Endodermal cell (in vitro differentiated cells): ENCODE measurements around the gene TLE3. TPM values are rescaled to one million over a fixed set of nuclear protein-coding genes. Genes with fewer than 3 reads are reported as not detected.

Experiments
- DNase-seq: peaks from one replicate; pipeline ENCODE4 v3.0.0-alpha.2; 2017
- H3K27ac ChIP-seq: 2 replicates; pipeline ENCODE4 v1.5.1; 2013; ENCODE audit warnings: mild to moderate bottlenecking, low read depth, low read length, moderate library complexity
- H3K27me3 ChIP-seq: 2 replicates; pipeline ENCODE4 v1.6.1; 2013; ENCODE audit warnings: mild to moderate bottlenecking, low read length, moderate library complexity; ENCODE audit not compliant: insufficient read depth, control insufficient read depth, poor library complexity, severe bottlenecking
- H3K36me3 ChIP-seq: 2 replicates; pipeline ENCODE4 v1.7.0; 2013; ENCODE audit warnings: mild to moderate bottlenecking, low read length, moderate library complexity; ENCODE audit not compliant: control insufficient read depth, insufficient read depth
- H3K4me1 ChIP-seq: one replicate; pipeline ENCODE4 v1.7.0; 2013; ENCODE audit warnings: low read length; ENCODE audit not compliant: control insufficient read depth, insufficient read depth
- H3K4me3 ChIP-seq: 2 replicates; pipeline ENCODE4 v1.5.1; 2013; ENCODE audit warnings: mild to moderate bottlenecking, low read length, moderate library complexity
- H3K9ac ChIP-seq: 2 replicates; pipeline ENCODE4 v1.6.1; 2013; ENCODE audit warnings: mild to moderate bottlenecking, low read length, moderate library complexity; ENCODE audit not compliant: poor library complexity, severe bottlenecking; ENCODE audit errors: extremely low read depth
- H3K9me3 ChIP-seq: 2 replicates; pipeline ENCODE4 v1.6.1; 2013; ENCODE audit warnings: mild to moderate bottlenecking, low read length, moderate library complexity; ENCODE audit not compliant: control insufficient read depth
- H3K27ac Mint-ChIP-seq: 2 replicates; pipeline ENCODE4 v1.8.0; 2020; ENCODE audit warnings: mixed read lengths
- H3K27me3 Mint-ChIP-seq: 2 replicates; pipeline ENCODE4 v1.8.0; 2021; ENCODE audit warnings: mild to moderate bottlenecking, mixed read lengths; ENCODE audit not compliant: insufficient read depth
- H3K36me3 Mint-ChIP-seq: 2 replicates; pipeline ENCODE4 v1.8.0; 2020; ENCODE audit warnings: low read depth, mixed read lengths
- H3K4me1 Mint-ChIP-seq: 2 replicates; pipeline ENCODE4 v1.8.0; 2020; ENCODE audit warnings: mixed read lengths
- H3K4me3 Mint-ChIP-seq: 2 replicates; pipeline ENCODE4 v1.8.0; 2020; ENCODE audit warnings: mild to moderate bottlenecking, moderate library complexity, mixed read lengths
- H3K9me3 Mint-ChIP-seq: 2 replicates; pipeline ENCODE4 v1.8.0; 2020; ENCODE audit warnings: mild to moderate bottlenecking, mixed read lengths
- CTCF ChIP-seq: fragments of 200-600 bp; sonication (generic); conservative IDR thresholded peaks from 2 replicates; pipeline ENCODE4 v1.5.0; 2021; ENCODE audit warnings: antibody characterized with exemption, mild to moderate bottlenecking
- WGBS, 2 experiments: methylation state at CpG; one replicate each; pipeline versions ENCODE4 v1.1.5 to v1.1.7; 2013; ENCODE audit warnings: missing lambda C conversion rate in 2 of 2, mixed read lengths in 1 of 2; ENCODE audit not compliant: insufficient coverage in 1 of 2, insufficient read length in 1 of 2; 5-methylcytosine and 5-hydroxymethylcytosine counted together
- total RNA-seq, 2 donors: library from RNA; stranded (reverse); fragmentation: NEBNext Ultra II Directional in 1 of 2; extraction: Animal tissue kit (Norgen Biotek cat#: 25700) in 1 of 2; gene quantifications; 2 replicates in 1 of 2; 3 replicates in 1 of 2; pipeline ENCODE4 v1.2.1, GENCODE V29; 2021

Gene TLE3
- total RNA-seq, 2 donors from 2014 or later, result 66.5 to 81.1 TPM

GRCh38 chr15:70121624-70122302 is 24.0 kb upstream of the TLE3 start:
- Histone ChIP-seq H3K4me1 (no peaks in the 10 kb centered on the region), H3K27me3 (peaks cover 92% of the 10 kb centered on the region), H3K4me3 (no peak overlapping the region), H3K9me3 (no peaks in the 10 kb centered on the region), H3K9ac (no peak overlapping the region), H3K27ac (no peak overlapping the region), H3K36me3 (no peaks in the 10 kb centered on the region)
- WGBS, 2 experiments, result 90 to 92% methylated on average over 4 to 6 of the region's 8 CpGs
- no peak for DNase-seq
- no peak overlapping the region for H3K4me3 Mint-ChIP-seq
- no peak overlapping the region for H3K27ac Mint-ChIP-seq
- H3K27me3 Mint-ChIP-seq, result peaks cover 75% of the 10 kb centered on the region
- H3K36me3 Mint-ChIP-seq, result no peaks in the 10 kb centered on the region
- H3K9me3 Mint-ChIP-seq, result no peaks in the 10 kb centered on the region
- no peaks in the 10 kb centered on the region for H3K4me1 Mint-ChIP-seq
- TF ChIP-seq CTCF, result peak; percentile 44

GRCh38 chr15:70120958-70121623 is 23.4 kb upstream of the TLE3 start:
- H3K27ac ChIP-seq, result no peak overlapping the region
- H3K9me3 Mint-ChIP-seq, result no peaks in the 10 kb centered on the region

GRCh38 chr15:70119911-70120508 is 22.3 kb upstream of the TLE3 start:
- H3K27ac Mint-ChIP-seq, result no peak overlapping the region
- DNase-seq, result no peak
- H3K27me3 Mint-ChIP-seq, result peaks cover 72% of the 10 kb centered on the region
- no peaks in the 10 kb centered on the region for H3K36me3 Mint-ChIP-seq
- 89 to 96% methylated on average over 4 to 5 of the region's 5 CpGs for WGBS, 2 experiments
- H3K4me3 Mint-ChIP-seq, result no peak overlapping the region
- Histone ChIP-seq H3K36me3 (no peaks in the 10 kb centered on the region), H3K4me3 (no peak overlapping the region), H3K27ac (no peak overlapping the region), H3K27me3 (peaks cover 90% of the 10 kb centered on the region), H3K4me1 (no peaks in the 10 kb centered on the region), H3K9me3 (no peaks in the 10 kb centered on the region), H3K9ac (no peak overlapping the region)
- no peaks in the 10 kb centered on the region for H3K9me3 Mint-ChIP-seq
- peaks cover under 1% of the 10 kb centered on the region for H3K4me1 Mint-ChIP-seq
- TF ChIP-seq CTCF, result no peak

More at GRCh38 chr15:70120958-70121623, 23.4 kb upstream of the TLE3 start:
- no peak for DNase-seq
- no peak for TF ChIP-seq CTCF
- Histone ChIP-seq H3K9ac (no peak overlapping the region), H3K36me3 (no peaks in the 10 kb centered on the region), H3K4me1 (no peaks in the 10 kb centered on the region), H3K4me3 (no peak overlapping the region), H3K9me3 (no peaks in the 10 kb centered on the region), H3K27me3 (peaks cover 90% of the 10 kb centered on the region)
- Mint-ChIP-seq H3K4me3 (no peak overlapping the region), H3K27ac (no peak overlapping the region), H3K36me3 (no peaks in the 10 kb centered on the region), H3K4me1 (no peaks in the 10 kb centered on the region), H3K27me3 (peaks cover 73% of the 10 kb centered on the region)
- WGBS, 2 experiments, result 90 to 93% methylated on average over 7 to 10 of the region's 10 CpGs
